NCI-H774 (cell line): ENCODE data around the gene ACSS3.
"Not testable (repeated sequence)": the region's sequence is repeated elsewhere in the genome, so short reads cannot be mapped to it uniquely, and the experiment has no call there.

Experiments
- DNase-seq: peaks from one replicate; lab custom pipeline; 2025; lab: John Stamatoyannopoulos, UW

ACSS3 gene

GRCh38 chr12:81167694-81168093, 89.8 kb downstream of the ACSS3 start:
- no peak for DNase-seq

DNA sequence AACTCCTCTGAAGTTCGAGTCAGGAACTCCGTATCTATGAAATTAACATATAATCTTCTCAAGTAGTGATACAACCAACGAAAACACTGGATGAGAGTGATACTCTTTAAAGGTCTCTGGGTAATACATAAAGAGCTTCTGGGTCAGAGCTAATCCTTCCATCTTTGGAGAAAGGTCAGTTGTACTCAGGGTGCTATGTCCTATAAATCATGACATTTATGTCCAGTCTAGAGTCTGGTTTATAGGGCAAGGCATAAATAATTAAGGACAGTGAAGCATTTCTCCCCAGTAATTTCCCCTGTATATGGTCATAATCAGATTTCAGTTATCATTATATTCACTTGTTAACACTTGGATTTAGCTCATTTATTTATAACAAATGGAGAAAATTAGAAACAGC, 90.6 kb downstream of the ACSS3 start:
- DNase-seq, result no peak

- no peak for DNase-seq
Measured at GRCh38 chr12:81170072-81170471, 92.2 kb downstream of the ACSS3 start.

GRCh38 chr12:81172851-81173250, 95.0 kb downstream of the ACSS3 start:
- no peak for DNase-seq

DNA sequence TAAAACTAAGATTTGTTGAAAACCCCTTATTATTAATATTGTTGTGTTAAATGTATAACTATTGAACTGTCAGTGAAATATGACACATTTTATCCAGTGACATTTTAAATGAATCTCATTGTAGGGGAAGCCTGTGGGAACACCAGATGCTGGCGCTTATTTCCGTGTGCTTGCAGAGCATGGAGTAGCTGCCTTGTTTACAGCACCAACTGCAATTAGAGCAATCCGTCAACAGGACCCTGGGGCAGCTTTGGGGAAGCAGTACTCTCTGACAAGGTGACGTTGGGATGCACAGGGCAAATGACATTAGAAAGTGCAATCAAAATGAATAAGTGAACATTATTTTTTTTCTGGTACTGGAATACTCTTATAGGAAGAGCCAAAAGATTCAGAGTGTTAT, 96.8 kb downstream of the ACSS3 start:
- DNase-seq, result no peak

- DNase-seq, result no peak
Measured at GRCh38 chr12:81176796-81177195, 98.9 kb downstream of the ACSS3 start.

DNA sequence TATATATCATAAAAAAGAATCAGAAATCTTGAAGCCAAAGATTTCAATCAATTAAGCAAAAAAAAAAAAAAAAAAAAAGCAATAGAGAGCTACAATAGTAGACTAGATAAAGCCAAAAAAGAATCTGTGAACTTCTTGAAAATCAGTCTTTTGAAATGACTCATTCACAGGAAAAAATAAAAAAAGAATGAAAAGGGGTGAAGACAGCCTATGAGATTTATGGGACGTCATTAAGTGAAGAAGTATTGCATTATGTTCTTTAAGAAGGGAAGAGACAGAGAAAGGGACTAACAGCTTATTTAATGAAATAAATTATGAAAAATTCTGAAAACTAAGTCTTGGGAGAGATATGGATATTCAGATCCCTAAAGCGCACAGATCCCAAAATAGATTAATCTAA, 103.8 kb downstream of the ACSS3 start:
- no peak for DNase-seq

DNA sequence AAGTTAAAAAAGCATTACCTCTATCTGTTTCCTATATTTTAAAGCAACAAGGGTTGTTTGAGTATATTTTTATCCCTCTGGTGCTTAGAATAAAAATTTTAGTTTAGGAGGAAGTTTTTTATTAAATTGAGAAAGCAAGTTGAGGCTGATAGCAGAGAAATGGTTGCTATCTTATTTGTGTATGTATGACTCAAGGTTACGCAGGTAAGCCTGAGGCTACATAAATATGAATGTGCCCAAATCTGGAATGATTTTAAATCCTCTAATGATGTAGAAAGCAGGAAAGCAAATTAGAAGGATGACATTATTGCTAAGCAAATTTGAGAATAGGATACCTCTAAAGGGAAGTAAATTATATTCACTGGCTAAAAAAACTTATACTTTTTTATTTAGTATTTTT, 109.8 kb downstream of the ACSS3 start:
- no peak for DNase-seq

DNA sequence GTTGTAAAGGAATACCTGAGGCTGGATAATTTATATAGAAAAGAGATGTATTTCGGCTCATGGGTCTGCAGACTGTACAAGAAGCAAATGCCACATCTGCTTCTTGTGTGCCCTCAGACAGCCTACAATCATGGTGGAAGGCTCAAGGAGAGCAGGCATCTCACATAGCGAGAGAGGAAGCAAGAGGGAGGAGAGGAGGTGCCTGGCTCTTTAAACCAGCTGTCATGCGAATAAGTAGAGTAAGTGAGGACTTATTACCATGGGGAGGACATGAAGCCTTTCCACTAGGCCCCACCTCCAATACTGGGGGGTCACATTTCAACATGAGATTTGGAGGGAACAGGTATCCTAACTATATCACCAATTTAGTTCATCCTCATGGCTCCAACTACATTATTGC, 118.7 kb downstream of the ACSS3 start:
- no peak for DNase-seq

- not testable (repeated sequence) for DNase-seq
Measured at GRCh38 chr12:81200561-81200960, 122.7 kb downstream of the ACSS3 start.

- DNase-seq, result no peak
Measured at GRCh38 chr12:81203671-81204204, 125.9 kb downstream of the ACSS3 start.

- DNase-seq, result no peak
Measured at GRCh38 chr12:81205416-81205815, 127.5 kb downstream of the ACSS3 start.

GRCh38 chr12:81206429-81206828, 128.6 kb downstream of the ACSS3 start:
- peak; percentile 53 for DNase-seq

- DNase-seq, result no peak
Measured at GRCh38 chr12:81207173-81207572, 129.3 kb downstream of the ACSS3 start.

- no peak for DNase-seq
Measured at GRCh38 chr12:81207664-81208063, 129.8 kb downstream of the ACSS3 start.

- DNase-seq, result no peak
Measured at GRCh38 chr12:81208187-81208911, 130.5 kb downstream of the ACSS3 start.

- DNase-seq, result no peak
Measured at GRCh38 chr12:81209012-81209411, 131.1 kb downstream of the ACSS3 start.

DNA sequence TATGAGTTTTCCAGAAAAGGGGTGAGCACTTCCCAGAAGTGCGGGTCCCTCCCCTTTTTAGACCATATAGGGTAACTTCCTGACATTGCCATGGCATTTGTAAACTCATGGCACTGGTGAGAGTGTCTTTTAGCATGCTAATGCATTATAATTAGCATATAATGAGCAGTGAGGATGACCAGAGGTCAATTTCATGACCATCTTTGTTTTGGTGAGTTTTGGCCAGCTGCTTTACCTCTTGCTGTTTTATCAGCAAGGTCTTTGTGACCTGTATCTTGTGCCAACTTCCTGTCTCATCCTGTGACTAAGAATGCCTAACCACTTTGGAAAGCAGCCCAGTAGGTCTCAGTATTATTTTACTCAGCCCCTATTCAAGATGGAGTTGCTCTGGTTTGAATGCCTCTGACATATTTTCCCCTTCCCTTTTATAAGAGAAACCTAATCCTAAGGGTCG, 131.9 kb downstream of the ACSS3 start:
- DNase-seq, result not testable (repeated sequence)

DNA sequence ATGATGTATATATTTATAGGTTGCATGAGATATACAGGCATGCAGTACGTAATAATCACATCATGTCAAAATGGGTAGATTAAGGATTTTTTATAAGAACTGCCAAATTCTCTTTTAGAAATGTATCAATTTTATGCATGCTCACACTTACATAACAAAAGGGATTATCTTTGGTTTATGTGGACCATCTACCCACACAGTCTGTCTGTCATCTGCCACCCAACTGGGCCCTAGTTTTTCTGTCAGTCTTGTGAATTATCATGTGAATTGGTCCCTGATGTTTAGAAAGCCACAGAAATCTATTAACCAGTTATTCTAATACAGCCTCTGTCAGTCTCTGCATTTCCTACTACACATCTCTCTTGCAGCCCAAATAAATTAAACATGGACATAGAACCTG, 133.4 kb downstream of the ACSS3 start:
- no peak for DNase-seq

DNA sequence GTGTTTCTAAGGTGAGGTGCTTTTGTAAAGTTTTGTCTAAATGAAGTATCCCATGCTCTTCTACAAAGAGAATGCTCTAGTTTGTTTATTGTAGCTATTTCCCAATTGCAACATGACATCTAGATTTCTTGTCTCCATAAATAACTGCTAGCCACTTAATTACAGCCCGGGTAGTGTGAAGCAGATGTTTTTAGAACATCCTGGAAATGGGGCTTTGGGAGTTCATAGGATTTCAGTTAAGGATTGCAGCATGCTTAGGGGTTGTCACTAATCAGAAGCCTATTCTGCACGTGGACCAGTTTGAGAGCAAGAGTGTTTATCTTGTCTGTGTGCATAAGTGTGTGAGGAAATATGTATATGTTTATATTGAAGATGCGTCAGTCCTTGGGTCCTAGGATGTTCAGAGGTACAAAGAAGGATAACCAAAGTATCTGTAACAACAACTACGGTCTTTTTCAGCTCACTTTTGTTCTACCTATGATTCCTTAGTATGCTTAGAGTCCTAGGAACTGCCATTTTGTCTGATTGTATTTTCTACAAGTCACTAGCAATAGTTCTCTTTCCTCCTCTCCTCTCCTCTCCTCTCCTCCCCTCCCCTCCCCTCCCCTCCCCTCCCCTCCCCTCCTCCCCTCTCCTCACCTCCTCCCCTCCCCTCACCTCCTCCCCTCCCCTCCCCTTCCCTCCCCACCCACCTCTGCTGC, 135.3 kb downstream of the ACSS3 start:
- DNase-seq, result no peak

- no peak for DNase-seq
Measured at GRCh38 chr12:81216739-81217138, 138.9 kb downstream of the ACSS3 start.

DNA sequence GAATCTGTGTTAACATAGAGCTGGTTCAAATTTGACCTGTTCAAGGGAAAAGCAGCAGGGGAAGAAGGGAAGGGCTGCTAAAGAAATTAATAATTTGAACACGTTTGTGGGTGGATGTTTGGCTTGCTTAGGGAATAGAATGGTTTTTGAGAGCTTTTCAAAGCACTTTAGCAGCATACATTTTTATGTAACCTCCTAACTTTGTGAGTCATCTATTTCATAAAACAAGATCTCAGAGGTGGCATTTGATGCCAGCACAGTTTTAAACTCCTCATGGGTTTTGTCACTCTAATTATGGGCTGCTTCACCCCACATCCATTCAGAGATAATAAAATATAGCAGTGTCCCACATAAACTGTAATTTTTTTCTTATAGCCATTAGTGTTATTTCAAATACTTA, 143.8 kb downstream of the ACSS3 start:
- no peak for DNase-seq

DNA sequence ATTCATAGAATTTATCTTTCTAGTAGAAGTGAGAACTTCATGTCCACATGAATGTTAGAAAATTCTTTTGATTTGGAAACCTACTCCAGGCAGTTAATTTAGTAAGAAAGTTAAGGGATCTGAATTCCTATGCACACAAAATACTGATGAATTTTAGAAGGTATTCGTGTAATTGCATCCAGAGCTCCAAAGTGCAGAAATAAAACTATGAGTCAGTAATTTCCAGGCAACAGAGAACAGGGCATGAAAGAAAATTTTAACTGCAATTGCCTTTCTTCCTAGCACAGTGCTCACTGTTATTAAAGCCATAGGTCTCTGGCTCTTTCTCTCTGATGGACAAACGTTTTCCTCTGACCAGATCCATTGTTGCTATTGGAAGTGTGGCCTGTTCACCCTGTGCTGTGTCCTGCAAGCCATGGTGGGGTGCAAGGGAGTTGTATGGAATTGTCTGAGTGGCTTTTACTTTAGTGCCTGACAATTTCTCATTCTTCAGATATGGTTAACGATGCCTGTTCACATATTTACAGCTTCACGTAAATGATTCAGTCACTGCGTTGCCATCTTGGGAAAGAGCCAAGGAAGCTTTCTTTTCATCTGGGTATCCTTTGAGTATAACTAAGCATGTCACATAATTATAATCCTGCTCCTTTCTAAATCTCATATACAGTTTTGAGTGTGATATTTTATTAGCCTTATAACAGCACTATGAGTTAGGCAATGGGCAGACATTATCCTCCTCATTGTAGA, 145.1 kb downstream of the ACSS3 start:
- no peak for DNase-seq
